Chondrocyte (in vitro differentiated cells): ENCODE data around the gene FKBP11. TPM values are rescaled to one million over a fixed set of nuclear protein-coding genes. Genes with fewer than 3 reads are reported as not detected.

Source experiments
- DNase-seq: peaks from one replicate; pipeline ENCODE4 v3.0.0; 2021; ENCODE audit warnings: mixed read lengths, low spot score
- H3K27ac Mint-ChIP-seq: one replicate; pipeline ENCODE4 v1.8.0; 2021; ENCODE audit warnings: mild to moderate bottlenecking, moderate library complexity, mixed read lengths; ENCODE audit not compliant: unreplicated experiment
- H3K27me3 Mint-ChIP-seq: 2 replicates; pipeline ENCODE4 v1.8.0; 2021; ENCODE audit warnings: low read depth, mixed read lengths
- H3K36me3 Mint-ChIP-seq: 2 replicates; pipeline ENCODE4 v1.8.0; 2021; ENCODE audit warnings: low read depth, mixed read lengths
- H3K4me1 Mint-ChIP-seq: 2 replicates; pipeline ENCODE4 v1.8.0; 2021; ENCODE audit warnings: low read depth, mild to moderate bottlenecking, mixed read lengths
- H3K4me3 Mint-ChIP-seq: one replicate; pipeline ENCODE4 v1.8.0; 2021; ENCODE audit warnings: mild to moderate bottlenecking, moderate library complexity, mixed read lengths; ENCODE audit not compliant: unreplicated experiment
- H3K9me3 Mint-ChIP-seq: 2 replicates; pipeline ENCODE4 v1.8.0; 2021; ENCODE audit warnings: low read depth, mixed read lengths
- total RNA-seq: library from RNA; stranded (reverse); gene quantifications from 3 replicates; pipeline ENCODE4 v1.2.1, GENCODE V29; 2021
- TF ChIP-seq, protein P1 (sequence below): fragments of 200-600 bp; sonication (generic); IDR thresholded peaks from 2 replicates; pipeline ENCODE4 v1.5.0; 2021; ENCODE audit warnings: antibody characterized with exemption, mild to moderate bottlenecking, moderate library complexity

FKBP11 gene
- total RNA-seq, 1 donor from 2014 or later, result 23.5 TPM

GRCh38 chr12:48961331-48961730 is 36.0 kb upstream of the FKBP11 start:
- no peak overlapping the region for H3K4me3 Mint-ChIP-seq
- no peak overlapping the region for H3K27ac Mint-ChIP-seq
- TF ChIP-seq, protein P1, sequence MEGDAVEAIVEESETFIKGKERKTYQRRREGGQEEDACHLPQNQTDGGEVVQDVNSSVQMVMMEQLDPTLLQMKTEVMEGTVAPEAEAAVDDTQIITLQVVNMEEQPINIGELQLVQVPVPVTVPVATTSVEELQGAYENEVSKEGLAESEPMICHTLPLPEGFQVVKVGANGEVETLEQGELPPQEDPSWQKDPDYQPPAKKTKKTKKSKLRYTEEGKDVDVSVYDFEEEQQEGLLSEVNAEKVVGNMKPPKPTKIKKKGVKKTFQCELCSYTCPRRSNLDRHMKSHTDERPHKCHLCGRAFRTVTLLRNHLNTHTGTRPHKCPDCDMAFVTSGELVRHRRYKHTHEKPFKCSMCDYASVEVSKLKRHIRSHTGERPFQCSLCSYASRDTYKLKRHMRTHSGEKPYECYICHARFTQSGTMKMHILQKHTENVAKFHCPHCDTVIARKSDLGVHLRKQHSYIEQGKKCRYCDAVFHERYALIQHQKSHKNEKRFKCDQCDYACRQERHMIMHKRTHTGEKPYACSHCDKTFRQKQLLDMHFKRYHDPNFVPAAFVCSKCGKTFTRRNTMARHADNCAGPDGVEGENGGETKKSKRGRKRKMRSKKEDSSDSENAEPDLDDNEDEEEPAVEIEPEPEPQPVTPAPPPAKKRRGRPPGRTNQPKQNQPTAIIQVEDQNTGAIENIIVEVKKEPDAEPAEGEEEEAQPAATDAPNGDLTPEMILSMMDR, result no peak
- H3K36me3 Mint-ChIP-seq, result no peaks in the 10 kb centered on the region
- H3K27me3 Mint-ChIP-seq, result peaks cover 11% of the 10 kb centered on the region
- H3K4me1 Mint-ChIP-seq, result peaks cover 5% of the 10 kb centered on the region
- no peak for DNase-seq
- no peaks in the 10 kb centered on the region for H3K9me3 Mint-ChIP-seq

GRCh38 chr12:48960834-48961233 is 35.5 kb upstream of the FKBP11 start:
- TF ChIP-seq, protein P1, result no peak
- Mint-ChIP-seq H3K9me3 (no peaks in the 10 kb centered on the region), H3K36me3 (no peaks in the 10 kb centered on the region), H3K4me3 (no peak overlapping the region), H3K4me1 (peaks cover 10% of the 10 kb centered on the region), H3K27me3 (peaks cover 11% of the 10 kb centered on the region), H3K27ac (no peak overlapping the region)
- no peak for DNase-seq

- DNase-seq, result no peak
- peaks cover 8% of the 10 kb centered on the region for H3K27me3 Mint-ChIP-seq
- H3K4me1 Mint-ChIP-seq, result peaks cover 27% of the 10 kb centered on the region
- TF ChIP-seq, protein P1, result no peak
- peak overlapping the region; percentile 98 for H3K4me3 Mint-ChIP-seq
- no peaks in the 10 kb centered on the region for H3K9me3 Mint-ChIP-seq
- no peaks in the 10 kb centered on the region for H3K36me3 Mint-ChIP-seq
- H3K27ac Mint-ChIP-seq, result peak overlapping the region; percentile 93
Observed at GRCh38 chr12:48958049-48958388, 32.7 kb upstream of the FKBP11 start.

DNA sequence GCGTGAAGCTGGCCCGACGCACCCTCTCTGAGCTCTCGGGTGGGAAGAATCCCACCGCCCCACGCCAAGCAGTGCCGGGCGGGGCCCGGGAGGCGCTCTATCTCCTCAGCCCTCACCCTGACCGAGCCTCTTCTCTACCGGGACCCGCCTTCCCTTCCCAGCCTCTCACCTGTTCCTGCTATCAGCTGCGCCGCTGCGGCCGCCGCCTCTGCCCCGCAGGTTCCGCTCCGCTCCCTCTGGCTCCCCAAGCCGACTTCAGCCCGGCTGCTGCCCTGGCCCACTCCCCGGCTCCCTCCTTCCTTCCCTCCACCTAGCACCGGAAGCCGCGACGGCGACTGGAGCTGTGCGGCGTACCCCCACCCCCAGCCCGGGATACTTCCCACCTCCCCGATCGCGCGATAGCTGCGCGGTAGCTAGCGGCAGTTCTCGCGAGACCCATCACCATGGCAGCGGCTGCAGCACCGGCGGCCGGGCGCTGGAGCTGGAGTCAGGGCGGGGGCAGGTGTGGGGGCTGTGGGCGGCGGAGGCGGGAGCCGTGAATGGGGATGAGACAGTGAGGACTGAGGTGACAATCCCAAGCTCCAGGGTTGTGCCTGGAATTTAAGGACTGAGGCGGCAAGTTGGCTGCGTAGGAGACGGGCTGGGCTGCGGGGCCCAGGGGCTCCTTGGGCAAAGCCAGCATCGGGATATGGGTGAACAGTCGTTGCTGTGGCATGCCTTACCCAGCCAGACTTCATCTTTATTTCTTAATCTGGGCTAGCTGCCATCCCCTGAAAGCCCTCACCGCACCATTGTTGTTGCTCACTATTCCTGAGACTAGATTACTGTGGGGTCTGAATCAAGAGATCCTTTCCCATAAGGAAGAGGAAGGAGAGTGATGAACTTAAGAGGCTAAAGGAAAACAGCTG is 32.1 kb upstream of the FKBP11 start, which contains the start of gene ARF3:
Gene ARF3 (minus strand): TSS at position 347 of the 908 bp plus-strand sequence. CDS start 16,392 bp downstream, outside the sequence.
- DNase-seq, result peak; percentile 98
- peak within 1 kb of the TSS; percentile 93 for H3K27ac Mint-ChIP-seq
- peak within 1 kb of the TSS; percentile 98 for H3K4me3 Mint-ChIP-seq
- H3K9me3 Mint-ChIP-seq, result no peaks in the 10 kb centered on the region
- H3K27me3 Mint-ChIP-seq, result peaks cover 8% of the 10 kb centered on the region
- no peaks in the 10 kb centered on the region for H3K36me3 Mint-ChIP-seq
- H3K4me1 Mint-ChIP-seq, result peaks cover 27% of the 10 kb centered on the region
- TF ChIP-seq, protein P1, result peak; percentile 45

GRCh38 chr12:48956279-48957140 is 31.2 kb upstream of the FKBP11 start:
- Mint-ChIP-seq H3K27me3 (peaks cover 8% of the 10 kb centered on the region), H3K36me3 (no peaks in the 10 kb centered on the region), H3K4me3 (peak overlapping the region; percentile 98), H3K4me1 (peaks cover 27% of the 10 kb centered on the region), H3K27ac (peak overlapping the region; percentile 93), H3K9me3 (no peaks in the 10 kb centered on the region)
- DNase-seq, result peak; percentile 93
- TF ChIP-seq, protein P1, result peak; percentile 54
